T-helper 2 cell treated with Interferon-gamma antibody and Interleukin-4, amounts not matched to agents 5 μg/mL and 100 μg/mL, for 36 hours (primary cell): ENCODE results near the gene HEG1.
"Not testable (repeated sequence)": the region's sequence is repeated elsewhere in the genome, so short reads cannot be mapped to it uniquely, and the experiment has no call there.

Source experiments
- DNase-seq: peaks from one replicate; pipeline ENCODE4 v3.0.0; 2021; ENCODE audit warnings: low spot score
- H3K27ac Mint-ChIP-seq: one replicate; pipeline ENCODE4 v1.8.0; 2021; ENCODE audit warnings: mild to moderate bottlenecking, mixed read lengths
- H3K27me3 Mint-ChIP-seq: one replicate; pipeline ENCODE4 v1.8.0; 2021; ENCODE audit warnings: low read depth, mixed read lengths
- H3K36me3 Mint-ChIP-seq: one replicate; pipeline ENCODE4 v1.8.0; 2021; ENCODE audit warnings: low read depth, mixed read lengths
- H3K4me1 Mint-ChIP-seq: one replicate; pipeline ENCODE4 v1.8.0; 2021; ENCODE audit warnings: low read depth, mixed read lengths
- H3K4me3 Mint-ChIP-seq: one replicate; pipeline ENCODE4 v1.8.0; 2022; ENCODE audit warnings: mild to moderate bottlenecking, moderate library complexity, mixed read lengths
- H3K9me3 Mint-ChIP-seq: one replicate; pipeline ENCODE4 v1.8.0; 2021; ENCODE audit warnings: mixed read lengths

HEG1 gene

DNA sequence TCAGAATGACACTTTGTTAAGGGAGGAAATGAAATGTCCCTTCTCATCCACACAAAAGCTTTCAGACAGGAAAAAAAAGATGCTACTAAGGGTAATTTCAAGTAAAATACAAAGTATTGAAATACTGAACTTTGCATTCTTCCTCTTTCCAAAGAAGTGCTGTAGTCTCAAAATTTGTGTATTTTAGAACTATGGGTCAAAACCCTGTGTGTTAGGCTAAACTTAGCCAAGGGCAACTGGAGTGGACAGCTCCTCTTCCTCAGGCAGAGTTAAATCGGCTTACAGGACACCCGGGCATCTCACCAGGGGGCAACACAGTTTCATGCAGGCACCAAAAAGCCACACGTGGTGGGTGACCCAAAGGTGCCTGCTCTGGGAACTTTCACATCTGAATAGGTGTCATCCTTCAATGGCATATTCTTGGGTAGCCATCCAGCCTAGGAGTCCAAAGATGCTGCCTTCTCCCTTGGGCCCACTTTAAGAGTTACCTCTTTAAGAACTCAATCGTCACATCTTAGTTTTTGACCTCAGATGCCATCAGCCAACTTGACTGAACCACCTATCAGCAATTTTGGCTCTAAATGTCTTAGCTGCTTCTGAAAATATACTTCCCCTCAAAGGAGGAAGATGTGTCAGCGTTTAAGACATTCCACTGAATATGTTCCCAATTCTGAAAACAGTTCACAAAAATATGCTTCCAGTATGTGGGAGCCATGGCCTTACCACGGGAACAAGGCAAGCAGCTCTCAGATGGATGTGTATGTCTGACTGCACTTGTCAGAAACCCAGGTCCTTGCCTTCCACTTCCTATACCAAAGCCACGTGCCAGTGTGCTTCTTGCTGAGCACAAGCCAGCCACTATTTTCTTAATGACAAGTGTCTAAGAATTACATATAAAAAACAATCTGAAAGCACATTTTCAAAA is 89.0 kb downstream of the HEG1 start:
- no peak overlapping the region for H3K27ac Mint-ChIP-seq
- H3K9me3 Mint-ChIP-seq = no peaks in the 10 kb centered on the region
- H3K27me3 Mint-ChIP-seq = peaks cover 10% of the 10 kb centered on the region
- no peak for DNase-seq
- H3K4me1 Mint-ChIP-seq = no peaks in the 10 kb centered on the region
- peaks cover 14% of the 10 kb centered on the region for H3K36me3 Mint-ChIP-seq
- H3K4me3 Mint-ChIP-seq = no peak overlapping the region

DNA sequence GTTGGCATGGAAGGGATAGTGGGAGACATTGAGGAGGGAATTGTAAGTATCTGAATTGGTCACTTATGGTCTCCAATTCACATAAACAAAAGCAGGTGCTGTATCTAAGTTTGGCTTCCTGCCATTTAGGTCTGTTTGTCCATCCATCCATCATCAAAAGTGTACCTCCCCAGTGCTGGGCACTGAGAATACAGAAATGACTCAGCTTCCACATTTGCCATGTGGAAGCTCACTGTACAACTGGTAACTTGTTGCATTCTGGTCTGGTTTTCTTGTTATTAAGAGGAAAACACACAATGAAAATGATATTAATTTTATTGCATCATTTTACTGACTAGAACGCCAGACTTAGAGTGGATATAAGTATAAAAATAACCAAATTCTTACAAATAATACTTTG is 90.4 kb downstream of the HEG1 start:
- no peak overlapping the region for H3K4me3 Mint-ChIP-seq
- H3K36me3 Mint-ChIP-seq = peaks cover 9% of the 10 kb centered on the region
- no peak overlapping the region for H3K27ac Mint-ChIP-seq
- H3K9me3 Mint-ChIP-seq = no peaks in the 10 kb centered on the region
- no peak for DNase-seq
- peaks cover 10% of the 10 kb centered on the region for H3K27me3 Mint-ChIP-seq
- H3K4me1 Mint-ChIP-seq = no peaks in the 10 kb centered on the region

DNA sequence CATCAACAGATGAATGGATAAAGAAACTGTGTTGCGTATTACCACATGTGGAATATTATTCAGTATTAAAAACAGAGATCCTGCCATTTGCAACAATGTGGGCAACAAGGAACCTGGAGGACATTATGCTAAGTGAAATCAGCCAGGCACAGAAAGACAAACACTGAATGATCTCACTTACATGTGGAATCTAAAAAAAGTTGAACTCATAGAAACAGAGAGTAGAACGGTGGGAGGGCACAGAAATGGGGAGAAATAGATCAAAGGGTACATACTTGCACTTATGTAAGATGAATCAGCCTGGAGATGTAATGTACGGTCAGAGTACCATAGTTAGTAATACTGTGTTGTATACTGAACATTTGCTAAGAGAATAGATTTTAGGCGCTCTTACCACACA is 91.4 kb downstream of the HEG1 start:
- H3K27ac Mint-ChIP-seq = no peak overlapping the region
- no peaks in the 10 kb centered on the region for H3K9me3 Mint-ChIP-seq
- no peaks in the 10 kb centered on the region for H3K4me1 Mint-ChIP-seq
- no peak for DNase-seq
- H3K36me3 Mint-ChIP-seq = peaks cover 5% of the 10 kb centered on the region
- no peak overlapping the region for H3K4me3 Mint-ChIP-seq
- H3K27me3 Mint-ChIP-seq = peaks cover 13% of the 10 kb centered on the region

DNA sequence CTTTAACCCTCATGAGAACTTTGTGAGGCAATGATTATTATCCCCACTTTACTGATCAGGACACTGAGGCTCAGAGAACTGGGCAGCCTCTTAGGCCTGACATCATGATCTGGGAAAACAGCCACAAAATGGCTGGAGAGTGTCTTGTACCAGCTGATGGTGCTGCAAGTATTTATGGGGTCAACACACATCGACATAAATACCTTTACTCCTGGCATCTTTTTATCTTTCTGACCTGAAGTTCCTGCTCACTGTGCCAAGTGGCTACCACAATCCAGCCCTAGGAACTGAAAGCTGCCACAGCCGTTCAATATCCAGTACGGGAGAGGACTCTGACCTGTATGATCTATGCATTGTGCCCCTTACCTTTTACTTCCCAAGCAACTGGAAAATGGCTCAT is 92.0 kb downstream of the HEG1 start:
- H3K27me3 Mint-ChIP-seq = peaks cover 13% of the 10 kb centered on the region
- no peak overlapping the region for H3K4me3 Mint-ChIP-seq
- DNase-seq = no peak
- peaks cover 3% of the 10 kb centered on the region for H3K36me3 Mint-ChIP-seq
- no peaks in the 10 kb centered on the region for H3K4me1 Mint-ChIP-seq
- H3K27ac Mint-ChIP-seq = no peak overlapping the region
- no peaks in the 10 kb centered on the region for H3K9me3 Mint-ChIP-seq

DNA sequence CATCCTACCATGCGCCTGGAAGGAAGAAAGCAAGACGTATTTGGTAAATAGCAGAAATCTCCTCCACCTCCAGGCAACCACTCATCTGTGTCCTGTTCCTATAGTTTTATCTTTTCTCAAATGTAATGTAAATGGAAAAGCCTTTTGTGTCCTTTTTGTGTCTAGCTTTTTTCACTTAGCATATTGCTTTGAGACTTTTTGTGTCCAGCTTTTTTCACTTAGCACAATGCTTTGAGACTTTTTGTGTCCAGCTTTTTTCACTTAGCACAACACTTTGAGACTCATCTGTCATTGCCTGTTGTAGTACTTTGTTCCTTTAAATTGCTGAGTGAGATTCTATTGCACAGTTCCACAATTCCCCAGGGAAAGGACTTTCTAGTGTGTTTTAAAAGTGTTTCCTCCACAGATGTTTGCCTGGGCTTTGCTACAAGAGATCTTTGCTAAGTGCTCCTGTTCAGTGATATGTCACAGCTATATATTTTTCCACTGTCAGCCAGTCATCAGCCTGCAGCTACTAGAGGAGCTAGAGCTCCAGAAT is 93.3 kb downstream of the HEG1 start:
- Mint-ChIP-seq H3K4me1 (no peaks in the 10 kb centered on the region), H3K36me3 (no peaks in the 10 kb centered on the region), H3K9me3 (no peaks in the 10 kb centered on the region), H3K27ac (no peak overlapping the region), H3K27me3 (peaks cover 16% of the 10 kb centered on the region), H3K4me3 (no peak overlapping the region)
- no peak for DNase-seq

DNA sequence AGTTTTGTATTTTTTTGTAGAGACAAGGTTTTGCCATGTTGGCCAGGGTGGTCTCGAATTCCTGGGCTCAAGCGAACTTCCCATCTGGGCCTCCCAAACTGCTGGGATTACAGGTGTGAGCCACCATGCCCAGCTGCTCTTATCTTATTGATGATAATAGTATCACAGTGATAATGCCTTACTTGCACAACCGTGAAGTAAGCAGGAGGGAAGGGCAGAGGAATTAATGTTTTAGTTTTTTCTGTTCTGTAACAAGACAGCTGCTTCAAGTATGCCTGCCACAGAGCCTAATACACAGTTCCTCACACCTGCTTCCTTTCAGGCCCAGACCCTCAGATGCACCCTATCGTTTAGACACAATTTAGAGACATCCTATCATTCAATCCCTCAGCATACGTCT is 95.1 kb downstream of the HEG1 start:
- H3K9me3 Mint-ChIP-seq = no peaks in the 10 kb centered on the region
- H3K36me3 Mint-ChIP-seq = no peaks in the 10 kb centered on the region
- no peaks in the 10 kb centered on the region for H3K4me1 Mint-ChIP-seq
- H3K27ac Mint-ChIP-seq = no peak overlapping the region
- no peak overlapping the region for H3K4me3 Mint-ChIP-seq
- H3K27me3 Mint-ChIP-seq = peaks cover 20% of the 10 kb centered on the region
- DNase-seq = no peak

DNA sequence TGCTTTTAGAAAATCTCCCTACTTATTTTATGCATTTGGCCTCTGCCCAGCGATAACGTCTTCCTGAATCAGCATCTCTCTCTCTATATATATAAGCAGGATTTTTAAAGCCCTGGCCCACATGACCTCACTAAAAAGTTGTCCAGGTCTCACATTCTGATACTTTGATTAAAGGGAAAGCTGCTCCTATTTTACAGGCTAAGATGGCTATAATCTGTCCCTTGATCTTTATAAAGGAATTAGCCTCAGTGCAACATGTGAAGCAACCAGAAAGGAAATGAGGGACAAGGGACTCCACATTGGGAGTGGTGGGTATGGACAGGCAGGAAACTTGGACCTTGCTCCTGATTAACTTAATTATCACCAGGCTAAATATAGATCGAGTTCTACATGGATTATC is 95.7 kb downstream of the HEG1 start:
- no peaks in the 10 kb centered on the region for H3K36me3 Mint-ChIP-seq
- no peaks in the 10 kb centered on the region for H3K4me1 Mint-ChIP-seq
- no peaks in the 10 kb centered on the region for H3K9me3 Mint-ChIP-seq
- no peak overlapping the region for H3K27ac Mint-ChIP-seq
- no peak for DNase-seq
- peaks cover 25% of the 10 kb centered on the region for H3K27me3 Mint-ChIP-seq
- no peak overlapping the region for H3K4me3 Mint-ChIP-seq

DNA sequence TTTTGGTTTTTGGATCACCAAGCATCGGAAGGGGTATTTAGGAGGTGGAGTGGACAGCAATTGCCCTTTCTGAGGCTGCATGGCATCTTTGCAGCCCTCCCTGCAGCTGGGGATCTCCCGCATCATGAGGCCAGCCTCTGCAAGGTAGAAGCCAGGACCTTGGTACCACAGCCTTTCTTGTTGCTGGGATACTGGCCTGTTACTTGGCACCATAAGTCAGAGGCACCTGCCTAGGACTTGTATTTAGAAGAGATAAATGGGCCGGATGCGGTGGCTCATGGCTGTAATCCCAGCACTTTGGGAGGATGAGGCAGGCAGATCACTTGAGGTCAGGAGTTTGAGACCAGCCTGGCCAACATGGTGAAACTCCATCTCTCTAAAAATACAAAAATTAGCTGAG is 97.8 kb downstream of the HEG1 start:
- not testable (repeated sequence) for DNase-seq, H3K9me3 Mint-ChIP-seq, H3K4me1 Mint-ChIP-seq

DNA sequence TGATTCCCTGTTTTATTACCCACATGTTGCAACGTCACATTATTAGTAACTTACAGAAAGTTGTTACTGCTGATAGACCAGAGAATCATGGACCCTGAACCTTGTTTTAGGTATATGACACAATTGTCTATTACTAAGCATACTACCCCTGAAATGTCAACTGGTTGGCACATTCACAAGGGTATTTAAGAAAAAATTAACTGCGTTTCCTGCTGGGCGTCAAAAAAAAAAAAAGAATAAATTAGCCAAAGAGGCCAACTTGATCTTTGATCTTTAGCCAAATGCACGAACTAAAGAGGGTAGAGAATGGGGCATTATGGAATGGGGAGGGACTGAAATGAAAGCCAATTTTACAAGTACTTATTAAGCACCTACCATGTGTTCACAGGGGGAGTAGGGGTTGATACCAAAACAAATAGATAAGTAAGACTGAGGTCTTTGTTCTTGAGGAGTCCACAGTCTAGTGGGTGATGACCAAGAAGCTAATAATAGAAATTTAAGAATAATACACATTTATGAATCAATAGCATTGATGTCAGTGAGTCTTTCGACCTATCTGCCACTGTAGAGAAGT is 103.4 kb downstream of the HEG1 start:
- no peak for DNase-seq
- Mint-ChIP-seq H3K4me3 (no peak overlapping the region), H3K9me3 (no peaks in the 10 kb centered on the region), H3K27me3 (peaks cover 43% of the 10 kb centered on the region), H3K36me3 (no peaks in the 10 kb centered on the region), H3K4me1 (no peaks in the 10 kb centered on the region), H3K27ac (no peak overlapping the region)

More for the DNA sequence above, 97.8 kb downstream of the HEG1 start:
- H3K4me3 Mint-ChIP-seq, H3K36me3 Mint-ChIP-seq, H3K27ac Mint-ChIP-seq: not testable (repeated sequence)
- H3K27me3 Mint-ChIP-seq = peaks cover 38% of the 10 kb centered on the region

DNA sequence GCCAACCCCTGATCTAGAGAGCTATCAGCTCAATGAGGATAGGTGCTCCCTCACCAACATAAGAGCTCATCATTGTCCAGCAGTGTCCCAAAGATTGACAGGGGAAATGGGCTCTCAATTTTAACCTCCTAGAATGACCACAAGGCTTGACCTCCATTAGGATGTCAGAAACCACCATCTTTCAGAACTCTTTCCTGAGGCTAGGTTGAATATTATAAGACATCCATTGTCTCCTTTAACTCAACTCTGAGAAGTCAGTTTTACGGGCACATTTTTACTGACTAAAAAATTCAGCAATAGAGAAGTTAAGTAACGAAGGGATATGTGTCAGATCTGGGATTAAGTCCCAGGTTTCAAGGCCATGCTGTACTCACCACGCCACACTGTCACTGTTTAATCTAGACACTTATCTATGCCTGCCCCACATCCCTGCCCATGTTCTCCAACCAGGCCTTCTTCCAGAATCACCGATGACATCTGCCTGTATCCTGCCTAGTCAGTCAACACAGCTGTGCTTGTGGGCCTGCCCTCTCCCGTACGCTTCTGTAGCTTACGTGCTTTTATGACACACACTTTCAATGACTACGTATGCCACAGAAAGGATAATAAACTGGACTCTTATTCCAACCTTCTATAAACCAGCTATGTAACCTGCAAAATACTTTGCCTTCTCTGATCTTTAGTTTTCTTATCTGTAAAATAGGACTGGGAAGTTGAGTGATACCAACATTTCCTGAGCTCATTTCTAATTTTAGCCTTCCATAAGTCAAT is 104.1 kb downstream of the HEG1 start:
- Mint-ChIP-seq H3K27ac (no peak overlapping the region), H3K36me3 (no peaks in the 10 kb centered on the region), H3K4me3 (no peak overlapping the region), H3K27me3 (peaks cover 40% of the 10 kb centered on the region), H3K4me1 (no peaks in the 10 kb centered on the region), H3K9me3 (no peaks in the 10 kb centered on the region)
- DNase-seq = no peak

DNA sequence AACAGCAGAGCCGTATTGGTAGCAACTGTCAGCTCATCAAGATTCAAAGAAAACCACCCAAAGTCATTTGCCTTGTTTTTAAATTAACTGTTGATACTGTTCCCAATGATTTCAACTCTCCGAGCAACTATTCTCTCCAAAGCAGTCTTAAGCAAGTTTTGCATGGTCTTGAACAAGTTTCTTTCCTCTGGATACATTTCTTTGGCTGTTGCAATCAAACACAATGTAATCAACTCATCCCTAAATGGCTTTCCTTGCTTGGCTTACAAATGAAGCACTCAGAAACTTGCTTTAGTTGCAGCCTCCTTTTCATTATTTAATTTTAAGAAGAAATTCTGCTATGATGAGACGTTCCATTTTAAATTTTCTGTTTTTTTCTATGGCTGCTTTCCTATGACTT is 105.8 kb downstream of the HEG1 start:
- no peak overlapping the region for H3K4me3 Mint-ChIP-seq
- H3K9me3 Mint-ChIP-seq = no peaks in the 10 kb centered on the region
- H3K27ac Mint-ChIP-seq = no peak overlapping the region
- H3K4me1 Mint-ChIP-seq = no peaks in the 10 kb centered on the region
- DNase-seq = no peak
- peaks cover 36% of the 10 kb centered on the region for H3K27me3 Mint-ChIP-seq
- H3K36me3 Mint-ChIP-seq = no peaks in the 10 kb centered on the region

DNA sequence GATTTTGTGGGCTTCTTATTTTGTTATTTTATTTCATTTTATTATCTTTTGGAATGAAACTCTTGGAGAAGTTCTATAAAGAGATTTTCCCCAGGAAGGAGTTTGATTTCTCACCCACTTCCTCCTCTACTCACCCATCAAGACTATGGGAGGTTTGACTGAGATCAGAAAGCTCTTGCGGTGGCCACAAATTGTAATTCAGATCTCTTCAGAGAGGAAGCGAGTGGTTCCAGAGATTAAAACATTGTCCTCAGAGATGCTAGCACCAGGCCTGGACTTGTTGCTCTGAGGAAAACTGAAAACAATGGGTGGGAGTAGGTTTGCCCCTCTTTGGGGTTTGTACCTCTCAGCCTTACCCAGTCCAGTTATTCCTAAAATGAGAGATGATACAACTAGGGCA is 113.2 kb downstream of the HEG1 start:
- H3K36me3 Mint-ChIP-seq = no peaks in the 10 kb centered on the region
- H3K27ac Mint-ChIP-seq = no peak overlapping the region
- no peak for DNase-seq
- peaks cover 18% of the 10 kb centered on the region for H3K27me3 Mint-ChIP-seq
- no peaks in the 10 kb centered on the region for H3K4me1 Mint-ChIP-seq
- no peaks in the 10 kb centered on the region for H3K9me3 Mint-ChIP-seq
- no peak overlapping the region for H3K4me3 Mint-ChIP-seq

DNA sequence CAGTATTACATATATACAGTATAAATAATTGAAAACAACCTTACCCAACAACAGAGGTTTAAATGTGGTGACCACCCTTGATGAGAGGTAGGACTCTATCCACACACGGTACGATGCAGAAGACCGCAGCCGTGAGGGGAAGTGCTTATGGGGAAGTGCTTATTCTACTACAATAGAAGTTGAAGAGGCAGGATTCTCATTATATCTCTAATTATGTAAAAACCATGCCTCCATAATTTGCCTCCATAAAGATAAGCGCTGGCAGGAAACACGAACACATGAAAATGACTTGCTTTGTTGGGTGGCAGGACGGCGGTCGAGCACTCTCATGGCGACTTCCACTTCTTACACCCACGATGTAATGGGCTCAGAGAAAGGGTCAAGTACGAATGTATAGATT is 114.0 kb downstream of the HEG1 start:
- Mint-ChIP-seq H3K36me3 (no peaks in the 10 kb centered on the region), H3K4me1 (no peaks in the 10 kb centered on the region), H3K9me3 (no peaks in the 10 kb centered on the region), H3K27ac (no peak overlapping the region), H3K27me3 (peaks cover 23% of the 10 kb centered on the region), H3K4me3 (no peak overlapping the region)
- DNase-seq = no peak

DNA sequence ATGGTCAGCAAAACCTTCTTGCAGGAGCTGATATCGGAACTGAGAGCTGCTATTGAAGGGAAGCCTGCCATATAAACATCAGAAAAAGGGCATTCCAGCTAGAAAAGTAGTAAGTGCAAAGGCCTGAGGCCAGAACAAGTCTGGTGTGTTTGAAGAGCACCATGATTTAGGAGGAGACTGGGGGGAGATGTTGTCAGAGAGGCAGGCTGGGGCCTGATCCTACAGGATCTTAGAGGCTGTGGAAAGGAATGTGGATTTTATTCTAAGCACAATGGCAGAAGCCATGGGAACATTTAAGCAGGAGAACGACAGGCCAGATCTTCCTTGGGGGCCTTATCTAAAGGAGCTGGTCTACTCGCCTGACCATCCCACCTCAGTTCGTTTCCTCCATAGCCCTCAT is 116.1 kb downstream of the HEG1 start:
- Mint-ChIP-seq H3K27ac (no peak overlapping the region), H3K4me1 (no peaks in the 10 kb centered on the region), H3K9me3 (no peaks in the 10 kb centered on the region), H3K27me3 (peaks cover 21% of the 10 kb centered on the region), H3K4me3 (no peak overlapping the region), H3K36me3 (no peaks in the 10 kb centered on the region)
- no peak for DNase-seq
